ENCODE measurements around the gene FAM237B.

FAM237B gene

GRCh38 chr7:90290244-90291113 is 30.6 kb downstream of the FAM237B start:
- DNase-seq: no peak

DNA sequence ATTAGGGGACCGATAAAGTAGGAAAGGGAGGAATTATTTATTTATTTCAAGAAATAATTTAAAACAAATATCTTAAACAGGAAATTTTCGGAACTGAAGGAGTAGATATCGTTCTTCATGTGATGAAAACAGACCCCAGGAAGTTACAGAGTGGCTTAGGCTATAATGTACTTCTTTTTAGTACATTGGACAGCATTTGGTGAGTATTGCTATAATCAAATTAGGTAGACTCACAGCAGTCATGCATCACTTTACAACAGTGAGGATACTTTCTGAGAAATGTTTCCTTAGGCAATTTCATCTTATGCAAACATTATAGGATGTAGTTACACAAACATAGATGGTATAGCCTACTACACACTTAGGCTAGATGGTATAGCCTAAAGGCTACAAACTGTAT is 33.0 kb downstream of the FAM237B start:
- no peak for DNase-seq

DNA sequence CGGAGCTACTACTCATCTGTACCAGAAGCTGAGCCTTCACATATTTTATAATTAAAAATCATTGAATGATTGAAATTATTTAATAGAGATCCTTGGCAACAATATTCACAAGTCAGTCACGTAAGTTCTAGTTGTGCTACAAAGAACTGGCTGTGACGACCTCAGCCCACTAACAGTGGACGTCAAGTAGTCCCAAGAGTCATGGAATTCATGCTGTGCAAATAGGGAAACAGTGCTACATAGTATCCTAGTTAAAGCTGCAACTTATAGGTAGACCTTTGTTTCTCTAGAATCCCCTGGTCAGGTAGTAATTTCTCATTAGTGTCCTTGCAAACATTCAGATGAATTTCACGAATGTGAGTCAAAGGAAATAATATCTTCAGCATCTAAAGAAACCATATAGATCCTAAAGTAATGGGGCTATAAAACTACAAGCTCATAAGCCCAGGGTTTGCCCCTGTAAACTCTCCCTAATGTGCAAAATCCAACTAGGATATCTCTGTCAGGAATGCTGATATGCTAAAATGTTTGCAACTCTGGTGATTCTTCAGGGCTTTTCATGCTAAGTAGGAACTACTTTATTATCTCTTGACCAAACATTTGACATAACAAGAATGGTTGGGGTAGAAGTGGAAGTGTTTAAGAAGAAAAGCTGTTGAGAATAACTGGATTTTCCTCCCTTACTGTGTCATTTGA is 44.9 kb downstream of the FAM237B start:
- DNase-seq: no peak

DNA sequence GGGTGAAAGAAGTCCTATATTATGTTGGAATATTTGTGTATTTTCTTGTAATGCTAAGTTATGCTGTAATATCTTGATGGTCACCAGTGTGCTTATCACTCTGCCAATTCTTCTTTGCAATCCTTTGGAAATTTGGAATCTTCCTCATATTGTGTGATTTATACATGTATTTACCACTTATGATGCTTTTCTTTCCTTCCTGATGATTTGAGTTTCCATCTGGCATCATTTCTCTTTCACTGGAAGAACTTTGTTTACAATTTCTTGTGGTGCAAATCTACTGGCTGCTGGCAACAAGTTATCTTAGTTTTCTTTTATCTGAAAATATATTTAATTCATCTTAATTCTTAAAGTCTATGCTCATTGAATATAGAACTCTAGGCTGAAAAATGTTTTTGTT is 46.9 kb downstream of the FAM237B start:
- DNase-seq: no peak

GRCh38 chr7:90272242-90272641 is 48.9 kb downstream of the FAM237B start:
- DNase-seq: no peak

GRCh38 chr7:90271753-90272152 is 49.4 kb downstream of the FAM237B start:
- DNase-seq: peak; percentile 86

DNA sequence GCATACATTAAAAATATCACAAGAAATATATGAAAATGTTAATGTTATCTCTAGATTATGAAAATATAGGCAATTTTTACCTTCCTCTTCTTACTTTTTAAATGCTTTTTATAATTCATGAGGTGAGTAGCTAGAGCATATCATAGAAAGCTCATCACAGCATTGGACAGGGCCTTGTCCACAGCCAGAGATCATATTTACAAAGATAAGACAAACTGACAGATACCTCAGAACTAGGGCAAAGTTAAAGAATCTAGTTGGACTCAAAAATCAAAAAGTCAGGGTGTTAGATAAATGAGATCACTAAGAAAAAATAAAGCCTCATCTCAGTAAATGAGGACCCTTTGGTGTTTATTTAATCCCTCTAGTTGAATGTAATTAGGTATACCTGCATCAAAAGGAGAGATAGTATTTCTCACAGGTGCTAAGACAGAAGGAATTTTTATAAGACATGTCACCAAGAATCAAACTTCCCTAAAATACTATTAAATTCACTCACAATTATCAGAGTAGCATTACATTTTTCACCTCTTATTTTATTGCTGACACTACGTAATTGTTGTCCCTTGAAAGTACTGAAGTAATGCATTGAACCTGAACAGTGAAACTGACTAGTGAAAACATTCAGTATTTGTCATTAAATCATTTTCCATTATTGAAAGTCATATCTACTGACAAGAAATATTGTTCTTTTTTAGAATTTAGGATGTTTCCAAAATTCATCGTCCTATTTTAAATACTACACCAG is 50.5 kb downstream of the FAM237B start:
- DNase-seq: no peak

DNA sequence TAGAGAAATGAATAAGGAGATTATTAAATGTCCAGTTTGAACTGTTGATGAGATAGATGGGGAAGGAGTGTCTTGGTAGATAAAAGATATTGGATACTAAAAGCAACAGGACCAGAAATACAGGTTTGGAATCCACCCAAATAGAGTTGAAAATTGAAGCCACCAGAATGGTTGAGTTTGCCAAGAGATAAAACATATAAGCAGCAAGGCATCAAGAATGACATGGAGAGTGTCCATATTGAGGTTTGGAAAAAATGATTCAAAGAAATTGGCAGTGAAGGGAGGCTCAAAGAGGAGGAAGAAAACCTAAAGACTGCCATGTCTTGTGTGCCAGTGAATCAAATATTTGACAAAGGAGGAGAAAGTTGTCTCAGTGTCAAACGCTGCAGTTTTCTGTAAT is 51.9 kb downstream of the FAM237B start:
- DNase-seq: no peak

DNA sequence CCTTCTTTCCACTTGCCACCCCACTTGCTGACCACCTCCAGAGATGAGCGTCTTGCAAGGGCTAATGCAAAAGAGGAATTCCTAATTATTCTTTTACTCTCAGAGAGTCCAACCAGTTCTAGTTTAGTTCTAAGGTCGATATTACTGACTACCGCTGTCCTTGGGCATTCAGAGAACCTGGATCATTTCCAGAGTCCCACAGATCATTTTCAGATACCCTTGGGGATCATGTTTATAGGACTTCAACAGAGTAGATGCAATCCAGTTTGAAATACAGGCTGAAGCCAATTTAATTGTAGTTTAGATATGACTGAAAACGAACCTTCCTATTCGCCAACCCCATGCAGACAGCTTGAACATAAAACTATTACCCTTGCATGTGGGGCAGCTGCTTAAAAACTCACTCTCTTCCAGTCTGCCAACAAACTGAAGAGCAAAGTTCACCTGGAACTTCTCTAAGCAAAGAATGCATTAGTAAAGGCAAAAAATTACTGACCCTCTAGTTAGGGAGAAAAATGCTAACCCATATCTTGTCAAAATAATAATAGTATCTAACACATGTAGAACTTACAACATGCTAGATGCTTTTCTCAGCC is 53.7 kb downstream of the FAM237B start:
- no peak for DNase-seq

- peak; percentile 77 for DNase-seq
Observed at GRCh38 chr7:90266808-90267207, 54.3 kb downstream of the FAM237B start.
